Osteoblast (primary cell): ENCODE results near the gene ANG. TPM values are rescaled to one million over a fixed set of nuclear protein-coding genes. Genes with fewer than 3 reads are reported as not detected.
A peak's percentile ranks its signal among the peaks of the same experiment; 100 is the strongest.
"Not testable (repeated sequence)": the region's sequence is repeated elsewhere in the genome, so short reads cannot be mapped to it uniquely, and the experiment has no call there.

Experiments
- DNase-seq: peaks from one replicate; pipeline ENCODE4 v3.0.0; 2011; ENCODE audit warnings: low spot score, mixed read lengths; ENCODE audit not compliant: insufficient read length; ENCODE audit errors: missing footprints
- H2AFZ ChIP-seq: 2 replicates; pipeline ENCODE4 v1.6.0; 2011; ENCODE audit warnings: mild to moderate bottlenecking, low read length
- H3K27ac ChIP-seq: 2 replicates; pipeline ENCODE4 v1.5.1; 2011; ENCODE audit warnings: mild to moderate bottlenecking, low read depth, low read length, moderate library complexity
- H3K27me3 ChIP-seq: 2 replicates; pipeline ENCODE4 v1.6.0; 2012; ENCODE audit warnings: mild to moderate bottlenecking, control low read depth, inconsistent platforms, low read length, moderate library complexity; ENCODE audit not compliant: insufficient read depth
- H3K36me3 ChIP-seq: 2 replicates; pipeline ENCODE4 v1.5.1; 2011; ENCODE audit warnings: mild to moderate bottlenecking, low read length, control low read depth, moderate library complexity; ENCODE audit not compliant: insufficient read depth
- H3K4me1 ChIP-seq: 2 replicates; pipeline ENCODE4 v1.5.1; 2011; ENCODE audit warnings: mild to moderate bottlenecking, low read length, control low read depth, moderate library complexity; ENCODE audit not compliant: insufficient read depth
- H3K4me2 ChIP-seq: 2 replicates; pipeline ENCODE4 v1.6.0; 2011; ENCODE audit warnings: mild to moderate bottlenecking, low read length; ENCODE audit not compliant: insufficient read depth
- H3K4me3 ChIP-seq: fragments of 200-600 bp; sonication (generic); 3 replicates; pipeline ENCODE4 v1.5.1; 2012; ENCODE audit warnings: mild to moderate bottlenecking, low read length, inconsistent platforms; ENCODE audit not compliant: insufficient read depth
- H3K79me2 ChIP-seq: 2 replicates; pipeline ENCODE4 v1.6.0; 2012; ENCODE audit warnings: mild to moderate bottlenecking, low read length, control low read depth, inconsistent platforms; ENCODE audit not compliant: insufficient read depth
- H3K9me3 ChIP-seq: 2 replicates; pipeline ENCODE4 v1.5.1; 2011; ENCODE audit warnings: low read depth, low read length, control low read depth
- H4K20me1 ChIP-seq: 2 replicates; pipeline ENCODE4 v1.6.0; 2012; ENCODE audit warnings: mild to moderate bottlenecking, low read length, control low read depth; ENCODE audit not compliant: insufficient read depth
- CTCF ChIP-seq: IDR thresholded peaks from 2 replicates; pipeline ENCODE4 v1.5.1; 2011; ENCODE audit warnings: mild to moderate bottlenecking, low read depth, low read length, moderate library complexity; ENCODE audit errors: extremely low read depth
- total RNA-seq: library from RNA; depleted of rRNA; stranded (reverse); fragments of >200 nt; gene quantifications from 2 replicates; pipeline ENCODE4 v1.2.3, GENCODE V29; 2012

ANG gene
- 7.2 and 8.3 TPM in 2 replicates for total RNA-seq

- H3K9me3 ChIP-seq = no peaks in the 10 kb centered on the region
- no peak for TF ChIP-seq CTCF
- H3K79me2 ChIP-seq = no peaks in the 10 kb centered on the region
- peak; percentile 18 for DNase-seq
- H3K4me1 ChIP-seq = peaks cover 13% of the 10 kb centered on the region
- no peak within 1 kb of the TSS for H2AFZ ChIP-seq
- H3K4me3 ChIP-seq = no peak within 1 kb of the TSS
- no peak within 1 kb of the TSS for H3K27ac ChIP-seq
- no peaks in the 10 kb centered on the region for H3K27me3 ChIP-seq
- H4K20me1 ChIP-seq = no peaks in the 10 kb centered on the region
- H3K36me3 ChIP-seq = no peaks in the 10 kb centered on the region
- H3K4me2 ChIP-seq = no peak within 1 kb of the TSS
These were observed at the start of gene ANG for GRCh38 chr14:20688167-20688839. TSS of gene ANG (plus strand) at chr14:20688764. CDS start at chr14:20693565, 4,801 bp downstream.

- Histone ChIP-seq H4K20me1 (no peaks in the 10 kb centered on the region), H3K27me3 (peaks cover 7% of the 10 kb centered on the region), H3K4me2 (no peak within 1 kb of the TSS), H3K79me2 (no peaks in the 10 kb centered on the region), H3K36me3 (no peaks in the 10 kb centered on the region), H3K4me3 (no peak within 1 kb of the TSS), H2AFZ (no peak within 1 kb of the TSS), H3K27ac (no peak within 1 kb of the TSS), H3K4me1 (no peaks in the 10 kb centered on the region), H3K9me3 (no peaks in the 10 kb centered on the region)
- DNase-seq = no peak
- no peak for TF ChIP-seq CTCF
These were observed 47.0 kb upstream of the ANG start, which contains the start of gene OR6S1 for GRCh38 chr14:20641591-20641990. TSS of gene OR6S1 (minus strand) at chr14:20641691. CDS start at chr14:20641691, 0 bp downstream.

- Histone ChIP-seq H3K4me2 (no peak overlapping the region), H3K9me3 (no peaks in the 10 kb centered on the region), H3K4me1 (no peaks in the 10 kb centered on the region), H2AFZ (no peak overlapping the region), H3K27ac (no peak overlapping the region), H3K4me3 (no peak overlapping the region), H3K79me2 (no peaks in the 10 kb centered on the region), H4K20me1 (no peaks in the 10 kb centered on the region), H3K27me3 (peaks cover 7% of the 10 kb centered on the region), H3K36me3 (no peaks in the 10 kb centered on the region)
- no peak for DNase-seq
- no peak for TF ChIP-seq CTCF
These were observed 46.4 kb upstream of the ANG start for GRCh38 chr14:20642182-20642581.

GRCh38 chr14:20642755-20643154 is 45.8 kb upstream of the ANG start:
- not testable (repeated sequence) for H3K27ac ChIP-seq, H4K20me1 ChIP-seq, H3K9me3 ChIP-seq, H3K79me2 ChIP-seq, H3K4me2 ChIP-seq, H3K4me1 ChIP-seq, H2AFZ ChIP-seq, H3K27me3 ChIP-seq, H3K36me3 ChIP-seq, H3K4me3 ChIP-seq, DNase-seq
